K562 (cell line): ENCODE results near the gene VPS45. TPM values are rescaled to one million over a fixed set of nuclear protein-coding genes. Genes with fewer than 3 reads are reported as not detected.
A peak's percentile ranks its signal among the peaks of the same experiment; 100 is the strongest.

Experiments
- ATAC-seq: fragments of 200-7000 bp; cut with Tn5 transposase; 3 replicates; pipeline ENCODE4 v1.9.1; 2020; ENCODE audit warnings: moderate library complexity
- BruUV-seq: library from RNA; stranded (reverse); fragments of 400-500 nt; replicated peaks from 2 replicates; lab custom pipeline; 2021; lab: Mats Ljungman, UMichigan
- CTCF ChIA-PET: fragments of 300-600 bp; formaldehyde crosslinking; extraction: SDS; loops from one replicate; lab custom pipeline; 2021; ENCODE audit warnings: low intra/inter-chr PET ratio; lab: Yijun Ruan, JAX
- POLR2A ChIA-PET: fragments of 300-600, 350-650 bp; sonication (Branson Sonifier 250); formaldehyde crosslinking; extraction: SDS; loops from one replicate; lab custom pipeline; 2021; ENCODE audit warnings: antibody characterized with exemption, inconsistent platforms; lab: Yijun Ruan, JAX
- DNase-seq, 4 experiments: peaks; one replicate each; pipeline versions ENCODE4 v3.0.0 to v3.0.0-alpha.2; 2011 to 2018; ENCODE audit warnings: low spot score in 3 of 4, mixed read lengths in 3 of 4; ENCODE audit errors: extremely low read depth in 1 of 4
- FAIRE-seq: peaks from 2 replicates; lab custom pipeline; 2011; peaks lifted over from hg19 to GRCh38; lab: Jason Lieb, UNC
- H2AFZ ChIP-seq: 2 replicates; pipeline ENCODE4 v1.6.0; 2011; ENCODE audit warnings: low read depth, low read length, control low read depth, inconsistent platforms
- H3K27ac ChIP-seq: fragments of 200-600 bp; 3 replicates; pipeline ENCODE4 v1.8.0; 2011; ENCODE audit warnings: low read depth, mild to moderate bottlenecking, control low read depth, inconsistent platforms, low read length, moderate library complexity, mixed read lengths; ENCODE audit errors: extremely low read depth
- H3K27me3 ChIP-seq, 2 experiments: fragments of 300-600 bp in 1 of 2; 2 replicates in 1 of 2; 3 replicates in 1 of 2; pipeline versions ENCODE4 v1.6.0 to v1.8.0; 2011; ENCODE audit warnings: inconsistent platforms in 2 of 2, low read length in 2 of 2, mild to moderate bottlenecking in 1 of 2, mixed read lengths in 1 of 2, moderate library complexity in 1 of 2; ENCODE audit not compliant: control insufficient read depth in 2 of 2, insufficient read depth in 2 of 2
- H3K36me3 ChIP-seq: fragments of 300-600 bp; 3 replicates; pipeline ENCODE4 v1.8.0; 2011; ENCODE audit warnings: mild to moderate bottlenecking, low read length, inconsistent platforms; ENCODE audit not compliant: control insufficient read depth, insufficient read depth
- H3K4me1 ChIP-seq, 2 experiments: fragments of 200-600 bp in 1 of 2; replicated peaks in 1 of 2; 2 replicates in 1 of 2; 3 replicates in 1 of 2; pipeline versions ENCODE4 v1.5.1 to v1.8.0; 2011; ENCODE audit warnings: inconsistent platforms in 2 of 2, low read length in 2 of 2, mild to moderate bottlenecking in 1 of 2, mixed read lengths in 1 of 2, moderate library complexity in 1 of 2; ENCODE audit not compliant: control insufficient read depth in 2 of 2, insufficient read depth in 2 of 2
- H3K4me2 ChIP-seq: 2 replicates; pipeline ENCODE4 v1.6.1; 2011; ENCODE audit warnings: low read length, control low read depth, inconsistent platforms, mixed read lengths; ENCODE audit not compliant: insufficient read depth
- H3K4me3 ChIP-seq: fragments of 200-600 bp; sonication (generic), shearing (Covaris generic); 2 replicates; pipeline ENCODE4 v1.5.1; 2016; ENCODE audit warnings: control low read depth, inconsistent platforms
- H3K79me2 ChIP-seq: fragments of 200-600 bp; 3 replicates; pipeline ENCODE4 v1.8.0; 2011; ENCODE audit warnings: low read length, inconsistent platforms; ENCODE audit not compliant: control insufficient read depth, insufficient read depth
- H3K9ac ChIP-seq, 2 experiments: 2 replicates each; pipeline versions ENCODE4 v1.6.0 to v1.6.1; 2011; ENCODE audit warnings: low read depth in 2 of 2, low read length in 2 of 2, control low read depth in 1 of 2, inconsistent platforms in 1 of 2, mild to moderate bottlenecking in 1 of 2, mixed read lengths in 1 of 2; ENCODE audit not compliant: insufficient read depth in 1 of 2
- H3K9me1 ChIP-seq: one replicate; pipeline ENCODE4 v1.6.0; 2011; ENCODE audit warnings: inconsistent platforms, mild to moderate bottlenecking, low read length, moderate library complexity; ENCODE audit not compliant: control insufficient read depth, insufficient read depth
- H3K9me3 ChIP-seq: replicated peaks from 2 replicates; pipeline ENCODE4 v1.5.1; 2011; ENCODE audit warnings: low read depth, low read length, inconsistent platforms; ENCODE audit not compliant: control insufficient read depth, insufficient read depth
- H4K20me1 ChIP-seq: replicated peaks from 2 replicates; pipeline ENCODE4 v1.6.1; 2011; ENCODE audit warnings: low read length, inconsistent platforms, mixed read lengths; ENCODE audit not compliant: control insufficient read depth, insufficient read depth
- ATF7 ChIP-seq: fragments of 450-650 bp; IDR thresholded peaks from 2 replicates; pipeline ENCODE4 v1.7.1; 2014; ENCODE audit warnings: mild to moderate bottlenecking, moderate library complexity
- HNRNPLL ChIP-seq: fragments of 200-400 bp; formaldehyde crosslinking; IDR thresholded peaks from 2 replicates; pipeline ENCODE4 v1.6.1; 2017; ENCODE audit warnings: low read length, low read depth, mild to moderate bottlenecking; ENCODE audit not compliant: poor library complexity, severe bottlenecking
- LARP7 ChIP-seq: fragments of 450-650 bp; IDR thresholded peaks from 2 replicates; pipeline ENCODE4 v1.6.1; 2016
- MTA2 ChIP-seq: fragments of 450-650 bp; IDR thresholded peaks from 2 replicates; pipeline ENCODE4 v1.6.1; 2016; ENCODE audit warnings: low read depth
- RBM17 ChIP-seq: fragments of 200-400 bp; formaldehyde crosslinking; IDR thresholded peaks from 2 replicates; pipeline ENCODE4 v1.6.1; 2017; ENCODE audit warnings: low read depth, mild to moderate bottlenecking, low read length, borderline replicate concordance
- ZNF23 ChIP-seq: fragments of 250-450 bp; sonication (Bioruptor Pico); IDR thresholded peaks from 2 replicates; pipeline ENCODE4 v1.4.0; 2020; ENCODE audit warnings: mild to moderate bottlenecking
- WGBS: fragments of 100-300 bp; shearing (Covaris generic); methylation state at CpG from one replicate; pipeline ENCODE4 v1.1.6; 2016; ENCODE audit warnings: low coverage, mixed read lengths; ENCODE audit not compliant: insufficient coverage; ENCODE audit errors: missing lambda C conversion rate; 5-methylcytosine and 5-hydroxymethylcytosine counted together
- in situ Hi-C: fragments of 300-500 bp; cut with MboI; formaldehyde crosslinking; loops from 4 replicates; pipeline ENCODE4 v1.15.0; 2018; ENCODE audit warnings: inconsistent platforms, mixed read lengths
- intact Hi-C: fragments of 100-400 bp; cut with micrococcal nuclease; formaldehyde crosslinking; loops from 2 replicates; pipeline ENCODE4 v1.14.2; 2022
- polyA plus RNA-seq, 8 experiments: library from polyadenylated mRNA; depleted of rRNA in 4 of 8; stranded (reverse) in 5 of 8; unstranded in 3 of 8; fragments of >200 nt; fragmentation: Nextera tagmentation in 2 of 8; fragmentation: Illumina TruSeq in 1 of 8; extraction: Ambion mirVana in 2 of 8; extraction: Trizol in 1 of 8; gene quantifications; 2 replicates each; pipeline versions ENCODE4 v1.2.1 to v1.2.3, GENCODE V29; 2011 to 2014; ENCODE audit warnings: inconsistent platforms in 1 of 8, missing spikeins in 1 of 8
- total RNA-seq, 7 experiments: library from RNA; depleted of rRNA in 6 of 7; stranded (reverse); fragments of >200 nt in 6 of 7; fragmentation: Illumina TruSeq in 2 of 7; extraction: Trizol in 2 of 7; gene quantifications; 2 replicates each; pipeline versions ENCODE4 v1.2.1 to v1.2.3, GENCODE V29; 2011 to 2021; ENCODE audit warnings: low replicate concordance in 1 of 7
- TF ChIP-seq, protein P1 (sequence below): fragments of 450-650 bp; formaldehyde crosslinking; IDR thresholded peaks from 2 replicates; pipeline ENCODE4 v1.4.0; 2020; ENCODE audit warnings: mild to moderate bottlenecking, moderate library complexity
- TF ChIP-seq, protein P2 (sequence below), 2 experiments: fragments of 200-800 bp in 1 of 2; sonication (Bioruptor generic) in 1 of 2; sonication (generic) in 1 of 2; formaldehyde crosslinking in 1 of 2; IDR thresholded peaks in 1 of 2; conservative IDR thresholded peaks in 1 of 2; 2 replicates each; pipeline versions ENCODE4 v1.5.0 to v1.6.1; 2016 to 2020; ENCODE audit warnings: missing compliant biosample characterization in 1 of 2, missing genetic modification characterization in 1 of 2, missing genetic modification reagents in 1 of 2
- TF ChIP-seq, protein P3 (sequence below): fragments of 200-400 bp; formaldehyde crosslinking; IDR thresholded peaks from 2 replicates; pipeline ENCODE4 v1.6.1; 2017; ENCODE audit warnings: mild to moderate bottlenecking, low read depth, low read length, moderate library complexity

The VPS45 gene
- total and polyA plus RNA-seq, 9 of the 15 experiments (the other 6 are each of a cell fraction or from before 2014, with no cell fraction given), result 17.9 to 48.2 (median 34.4) TPM

DNA sequence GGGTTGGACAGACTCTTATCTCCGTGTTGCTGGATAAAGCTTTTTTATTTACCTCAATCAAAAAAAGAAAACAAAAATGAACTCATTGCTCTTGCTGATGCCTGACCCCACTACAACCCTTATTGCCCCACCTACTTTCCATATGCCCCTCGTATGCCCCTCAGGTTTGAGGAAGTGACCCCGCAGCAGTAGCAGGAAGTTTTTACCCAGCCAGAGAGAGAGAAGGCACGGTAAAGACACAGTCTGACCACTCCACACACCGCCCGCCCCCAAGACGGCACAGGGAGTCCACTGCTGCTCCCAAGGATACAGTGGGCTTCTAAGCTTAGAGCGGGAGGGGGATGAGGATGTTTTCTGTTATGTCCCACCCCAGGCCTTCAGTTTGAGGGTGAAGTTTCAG is 92.0 kb downstream of the VPS45 start:
- POLR2A ChIA-PET, result interaction anchor here (0.8 to 1.4 kb wide), 4 partner anchors 10 to 274 kb away, joined by 3 to 5 read pairs (median 4); partner anchors contain the start of gene PLEKHO1
- DNase-seq (no peak), ATAC-seq (no peak), FAIRE-seq (no peak)
- TF ChIP-seq LARP7 (no peak), MTA2 (no peak), ZNF23 (no peak), RBM17 (no peak), ATF7 (no peak), HNRNPLL (no peak)
- TF ChIP-seq, protein P1, sequence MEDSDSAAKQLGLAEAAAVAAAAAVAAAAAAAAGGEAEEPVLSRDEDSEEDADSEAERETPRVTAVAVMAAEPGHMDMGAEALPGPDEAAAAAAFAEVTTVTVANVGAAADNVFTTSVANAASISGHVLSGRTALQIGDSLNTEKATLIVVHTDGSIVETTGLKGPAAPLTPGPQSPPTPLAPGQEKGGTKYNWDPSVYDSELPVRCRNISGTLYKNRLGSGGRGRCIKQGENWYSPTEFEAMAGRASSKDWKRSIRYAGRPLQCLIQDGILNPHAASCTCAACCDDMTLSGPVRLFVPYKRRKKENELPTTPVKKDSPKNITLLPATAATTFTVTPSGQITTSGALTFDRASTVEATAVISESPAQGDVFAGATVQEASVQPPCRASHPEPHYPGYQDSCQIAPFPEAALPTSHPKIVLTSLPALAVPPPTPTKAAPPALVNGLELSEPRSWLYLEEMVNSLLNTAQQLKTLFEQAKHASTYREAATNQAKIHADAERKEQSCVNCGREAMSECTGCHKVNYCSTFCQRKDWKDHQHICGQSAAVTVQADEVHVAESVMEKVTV, result no peak
- TF ChIP-seq, protein P2, sequence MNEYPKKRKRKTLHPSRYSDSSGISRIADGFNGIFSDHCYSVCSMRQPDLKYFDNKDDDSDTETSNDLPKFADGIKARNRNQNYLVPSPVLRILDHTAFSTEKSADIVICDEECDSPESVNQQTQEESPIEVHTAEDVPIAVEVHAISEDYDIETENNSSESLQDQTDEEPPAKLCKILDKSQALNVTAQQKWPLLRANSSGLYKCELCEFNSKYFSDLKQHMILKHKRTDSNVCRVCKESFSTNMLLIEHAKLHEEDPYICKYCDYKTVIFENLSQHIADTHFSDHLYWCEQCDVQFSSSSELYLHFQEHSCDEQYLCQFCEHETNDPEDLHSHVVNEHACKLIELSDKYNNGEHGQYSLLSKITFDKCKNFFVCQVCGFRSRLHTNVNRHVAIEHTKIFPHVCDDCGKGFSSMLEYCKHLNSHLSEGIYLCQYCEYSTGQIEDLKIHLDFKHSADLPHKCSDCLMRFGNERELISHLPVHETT (CRISPR knock-in tag; conservative IDR thresholded peaks at IDR 0.05 in 1 of 2, IDR thresholded peaks at IDR 0.05 in 1 of 2), result no peak
- TF ChIP-seq, protein P3, sequence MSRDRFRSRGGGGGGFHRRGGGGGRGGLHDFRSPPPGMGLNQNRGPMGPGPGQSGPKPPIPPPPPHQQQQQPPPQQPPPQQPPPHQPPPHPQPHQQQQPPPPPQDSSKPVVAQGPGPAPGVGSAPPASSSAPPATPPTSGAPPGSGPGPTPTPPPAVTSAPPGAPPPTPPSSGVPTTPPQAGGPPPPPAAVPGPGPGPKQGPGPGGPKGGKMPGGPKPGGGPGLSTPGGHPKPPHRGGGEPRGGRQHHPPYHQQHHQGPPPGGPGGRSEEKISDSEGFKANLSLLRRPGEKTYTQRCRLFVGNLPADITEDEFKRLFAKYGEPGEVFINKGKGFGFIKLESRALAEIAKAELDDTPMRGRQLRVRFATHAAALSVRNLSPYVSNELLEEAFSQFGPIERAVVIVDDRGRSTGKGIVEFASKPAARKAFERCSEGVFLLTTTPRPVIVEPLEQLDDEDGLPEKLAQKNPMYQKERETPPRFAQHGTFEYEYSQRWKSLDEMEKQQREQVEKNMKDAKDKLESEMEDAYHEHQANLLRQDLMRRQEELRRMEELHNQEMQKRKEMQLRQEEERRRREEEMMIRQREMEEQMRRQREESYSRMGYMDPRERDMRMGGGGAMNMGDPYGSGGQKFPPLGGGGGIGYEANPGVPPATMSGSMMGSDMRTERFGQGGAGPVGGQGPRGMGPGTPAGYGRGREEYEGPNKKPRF, result no peak
- Histone ChIP-seq H3K4me1 (peaks cover 23 to 37% of the 10 kb centered on the region in 2 experiments), H3K4me3 (no peak overlapping the region), H3K36me3 (peaks cover 12% of the 10 kb centered on the region; the same call in 2 of the 3 replicates), H3K9me1 (peaks cover 3% of the 10 kb centered on the region), H3K9ac (peak overlapping the region in 1 of 2 experiments; percentile 26; a peak in 1 of 4 replicates), H3K79me2 (no peaks in the 10 kb centered on the region), H3K4me2 (no peak overlapping the region), H3K9me3 (no peaks in the 10 kb centered on the region), H3K27ac (no peak overlapping the region), H2AFZ (no peak overlapping the region), H4K20me1 (no peaks in the 10 kb centered on the region), H3K27me3 (no peaks in the 10 kb centered on the region)
- CTCF ChIA-PET, result no interaction called here
- in situ Hi-C loops (no loop called here), intact Hi-C loops (no loop called here)
- WGBS, result 75% methylated on average over 8 of the region's 8 CpGs
- BruUV-seq, result no TSS peak
